K562 (cell line): ENCODE measurements around the gene TNNT2. TPM values are rescaled to one million over a fixed set of nuclear protein-coding genes. Genes with fewer than 3 reads are reported as not detected.

Source experiments
- CBFA2T2 ChIP-seq: fragments of 450-650 bp; conservative IDR thresholded peaks from 2 replicates; pipeline ENCODE4 v1.6.1; 2017; ENCODE audit warnings: mild to moderate bottlenecking
- CTCF ChIP-seq, 3 experiments: IDR thresholded peaks in 2 of 3; conservative IDR thresholded peaks in 1 of 3; 2 replicates each; pipeline ENCODE4 v1.5.1; 2011 to 2012; ENCODE audit warnings: low read length in 3 of 3, mild to moderate bottlenecking in 3 of 3, control low read depth in 2 of 3, improper control_type of control experiment in 1 of 3, inconsistent platforms in 1 of 3, low read depth in 1 of 3, mixed read lengths in 1 of 3, moderate library complexity in 1 of 3; ENCODE audit not compliant: insufficient read depth in 2 of 3
- HMG20B ChIP-seq: fragments of 250-450 bp; sonication (Bioruptor Pico); IDR thresholded peaks from 2 replicates; pipeline ENCODE4 v1.5.0; 2021; ENCODE audit warnings: mild to moderate bottlenecking
- KHSRP ChIP-seq: fragments of 450-650 bp; IDR thresholded peaks from 2 replicates; pipeline ENCODE4 v1.6.1; 2017
- MAFK ChIP-seq: IDR thresholded peaks from 2 replicates; pipeline ENCODE4 v1.6.1; 2011; ENCODE audit warnings: low read length, improper control_type of control experiment
- RBM25 ChIP-seq: fragments of 200-400 bp; formaldehyde crosslinking; IDR thresholded peaks from 2 replicates; pipeline ENCODE4 v1.6.1; 2018; ENCODE audit warnings: low read length, low read depth, moderate library complexity; ENCODE audit not compliant: severe bottlenecking
- SIRT6 ChIP-seq: IDR thresholded peaks from one replicate; pipeline ENCODE4 v1.6.1; 2012; ENCODE audit warnings: low read depth, mild to moderate bottlenecking, control low read depth, inconsistent platforms, low read length, moderate library complexity
- SMARCA5 ChIP-seq: fragments of 450-650 bp; IDR thresholded peaks from 2 replicates; pipeline ENCODE4 v1.6.1; 2016
- SMARCB1 ChIP-seq: IDR thresholded peaks from 2 replicates; pipeline ENCODE4 v1.6.1; 2011; ENCODE audit warnings: improper control_type of control experiment, low read depth; ENCODE audit not compliant: insufficient read length
- SMC3 ChIP-seq: conservative IDR thresholded peaks from 2 replicates; pipeline ENCODE4 v1.6.1; 2011; ENCODE audit warnings: low read depth, low read length, improper control_type of control experiment; ENCODE audit not compliant: insufficient read depth
- ZBTB17 ChIP-seq: fragments of 450-650 bp; formaldehyde crosslinking; IDR thresholded peaks from 2 replicates; pipeline ENCODE4 v1.4.0; 2020; ENCODE audit warnings: mild to moderate bottlenecking
- ZFX ChIP-seq: sonication (generic); formaldehyde crosslinking; IDR thresholded peaks from 2 replicates; pipeline ENCODE4 v1.8.0; 2022; ENCODE audit warnings: mild to moderate bottlenecking, missing genetic modification reagents, moderate library complexity
- ZNF551 ChIP-seq: fragments of 250-450 bp; sonication (Bioruptor Pico); IDR thresholded peaks from 2 replicates; pipeline ENCODE4 v1.5.0; 2021; ENCODE audit warnings: mild to moderate bottlenecking, moderate library complexity
- polyA plus RNA-seq, 8 experiments: library from polyadenylated mRNA; depleted of rRNA in 4 of 8; stranded (reverse) in 5 of 8; unstranded in 3 of 8; fragments of >200 nt; fragmentation: Nextera tagmentation in 2 of 8; fragmentation: Illumina TruSeq in 1 of 8; extraction: Ambion mirVana in 2 of 8; extraction: Trizol in 1 of 8; gene quantifications; 2 replicates each; pipeline versions ENCODE4 v1.2.1 to v1.2.3, GENCODE V29; 2011 to 2014; ENCODE audit warnings: inconsistent platforms in 1 of 8, missing spikeins in 1 of 8
- total RNA-seq, 7 experiments: library from RNA; depleted of rRNA in 6 of 7; stranded (reverse); fragments of >200 nt in 6 of 7; fragmentation: Illumina TruSeq in 2 of 7; extraction: Trizol in 2 of 7; gene quantifications; 2 replicates each; pipeline versions ENCODE4 v1.2.1 to v1.2.3, GENCODE V29; 2011 to 2021; ENCODE audit warnings: low replicate concordance in 1 of 7
- TF ChIP-seq, protein P1 (sequence below): sonication (generic); formaldehyde crosslinking; IDR thresholded peaks from 2 replicates; pipeline ENCODE4 v1.8.0; 2022; ENCODE audit warnings: mild to moderate bottlenecking, missing genetic modification reagents, borderline replicate concordance
- TF ChIP-seq, protein P2 (sequence below): sonication (generic); formaldehyde crosslinking; IDR thresholded peaks from 2 replicates; pipeline ENCODE4 v1.8.1; 2022; ENCODE audit warnings: missing genetic modification reagents
- TF ChIP-seq, protein P3 (sequence below): fragments of 450-650 bp; IDR thresholded peaks from 2 replicates; pipeline ENCODE4 v1.6.1; 2016; ENCODE audit warnings: mild to moderate bottlenecking

Gene TNNT2
- total and polyA plus RNA-seq, 9 of the 15 experiments (the other 6 are each of a cell fraction or from before 2014, with no cell fraction given), result not detected

GRCh38 chr1:201346337-201346939 is 31.0 kb downstream of the TNNT2 start (continued):
- TF ChIP-seq MAFK, result no peak
- TF ChIP-seq SMARCB1, result no peak
- TF ChIP-seq KHSRP, result no peak
- TF ChIP-seq SIRT6, result no peak
- TF ChIP-seq RBM25, result no peak
- TF ChIP-seq, protein P1, sequence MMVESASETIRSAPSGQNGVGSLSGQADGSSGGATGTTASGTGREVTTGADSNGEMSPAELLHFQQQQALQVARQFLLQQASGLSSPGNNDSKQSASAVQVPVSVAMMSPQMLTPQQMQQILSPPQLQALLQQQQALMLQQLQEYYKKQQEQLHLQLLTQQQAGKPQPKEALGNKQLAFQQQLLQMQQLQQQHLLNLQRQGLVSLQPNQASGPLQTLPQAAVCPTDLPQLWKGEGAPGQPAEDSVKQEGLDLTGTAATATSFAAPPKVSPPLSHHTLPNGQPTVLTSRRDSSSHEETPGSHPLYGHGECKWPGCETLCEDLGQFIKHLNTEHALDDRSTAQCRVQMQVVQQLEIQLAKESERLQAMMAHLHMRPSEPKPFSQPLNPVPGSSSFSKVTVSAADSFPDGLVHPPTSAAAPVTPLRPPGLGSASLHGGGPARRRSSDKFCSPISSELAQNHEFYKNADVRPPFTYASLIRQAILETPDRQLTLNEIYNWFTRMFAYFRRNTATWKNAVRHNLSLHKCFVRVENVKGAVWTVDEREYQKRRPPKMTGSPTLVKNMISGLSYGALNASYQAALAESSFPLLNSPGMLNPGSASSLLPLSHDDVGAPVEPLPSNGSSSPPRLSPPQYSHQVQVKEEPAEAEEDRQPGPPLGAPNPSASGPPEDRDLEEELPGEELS (CRISPR knock-in tag), result no peak
- no peak for TF ChIP-seq ZNF551 (CRISPR knock-in tag)
- TF ChIP-seq CBFA2T2, result no peak
- TF ChIP-seq HMG20B, result no peak
- TF ChIP-seq ZFX (CRISPR knock-in tag), result no peak
- no peak for TF ChIP-seq SMARCA5
- TF ChIP-seq, protein P2, sequence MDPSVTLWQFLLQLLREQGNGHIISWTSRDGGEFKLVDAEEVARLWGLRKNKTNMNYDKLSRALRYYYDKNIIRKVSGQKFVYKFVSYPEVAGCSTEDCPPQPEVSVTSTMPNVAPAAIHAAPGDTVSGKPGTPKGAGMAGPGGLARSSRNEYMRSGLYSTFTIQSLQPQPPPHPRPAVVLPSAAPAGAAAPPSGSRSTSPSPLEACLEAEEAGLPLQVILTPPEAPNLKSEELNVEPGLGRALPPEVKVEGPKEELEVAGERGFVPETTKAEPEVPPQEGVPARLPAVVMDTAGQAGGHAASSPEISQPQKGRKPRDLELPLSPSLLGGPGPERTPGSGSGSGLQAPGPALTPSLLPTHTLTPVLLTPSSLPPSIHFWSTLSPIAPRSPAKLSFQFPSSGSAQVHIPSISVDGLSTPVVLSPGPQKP (CRISPR knock-in tag), result no peak
- TF ChIP-seq, protein P3, sequence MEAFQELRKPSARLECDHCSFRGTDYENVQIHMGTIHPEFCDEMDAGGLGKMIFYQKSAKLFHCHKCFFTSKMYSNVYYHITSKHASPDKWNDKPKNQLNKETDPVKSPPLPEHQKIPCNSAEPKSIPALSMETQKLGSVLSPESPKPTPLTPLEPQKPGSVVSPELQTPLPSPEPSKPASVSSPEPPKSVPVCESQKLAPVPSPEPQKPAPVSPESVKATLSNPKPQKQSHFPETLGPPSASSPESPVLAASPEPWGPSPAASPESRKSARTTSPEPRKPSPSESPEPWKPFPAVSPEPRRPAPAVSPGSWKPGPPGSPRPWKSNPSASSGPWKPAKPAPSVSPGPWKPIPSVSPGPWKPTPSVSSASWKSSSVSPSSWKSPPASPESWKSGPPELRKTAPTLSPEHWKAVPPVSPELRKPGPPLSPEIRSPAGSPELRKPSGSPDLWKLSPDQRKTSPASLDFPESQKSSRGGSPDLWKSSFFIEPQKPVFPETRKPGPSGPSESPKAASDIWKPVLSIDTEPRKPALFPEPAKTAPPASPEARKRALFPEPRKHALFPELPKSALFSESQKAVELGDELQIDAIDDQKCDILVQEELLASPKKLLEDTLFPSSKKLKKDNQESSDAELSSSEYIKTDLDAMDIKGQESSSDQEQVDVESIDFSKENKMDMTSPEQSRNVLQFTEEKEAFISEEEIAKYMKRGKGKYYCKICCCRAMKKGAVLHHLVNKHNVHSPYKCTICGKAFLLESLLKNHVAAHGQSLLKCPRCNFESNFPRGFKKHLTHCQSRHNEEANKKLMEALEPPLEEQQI, result no peak
- no peak for TF ChIP-seq ZBTB17
- 0 out of 2 replicates have a peak, but pooled peaks have one; percentile 17 for TF ChIP-seq SMC3
- TF ChIP-seq CTCF (IDR thresholded peaks at IDR 0.05 in 2 of 3, conservative IDR thresholded peaks at IDR 0.05 in 1 of 3; ENCODE audit: insufficient read depth in 2 of 3, low read depth in 1 of 3, low read length in 3 of 3), result peak; percentile 64 to 74 (median 73)
